ENCODE measurements around the gene ZBTB33.

ZBTB33 gene

GRCh38 chrX:120305531-120306141, 55.0 kb downstream of the ZBTB33 start:
- DNase-seq (ENCODE audit: low read depth in 2 of 2): no peak

- no peak for DNase-seq (ENCODE audit: low read depth in 2 of 2)
These were observed 56.0 kb downstream of the ZBTB33 start for GRCh38 chrX:120306630-120307029.

All from stimulated activated CD8-positive, alpha-beta memory T cell treated with anti-CD3 and anti-CD28 coated beads, Interleukin-2, amount 100 ng/mL, for 48 hours (primary cell).